ENCODE results near the gene METTL27. TPM values are rescaled to one million over a fixed set of nuclear protein-coding genes. Genes with fewer than 3 reads are reported as not detected.

METTL27 gene
- total RNA-seq, 2 experiments from 2014 or later = 1.6 to 2.1 TPM

GRCh38 chr7:73876973-73877372 lies 34.7 kb upstream of the METTL27 start:
- no peaks in the 10 kb centered on the region for H3K9me3 Mint-ChIP-seq
- TF ChIP-seq, protein P1, sequence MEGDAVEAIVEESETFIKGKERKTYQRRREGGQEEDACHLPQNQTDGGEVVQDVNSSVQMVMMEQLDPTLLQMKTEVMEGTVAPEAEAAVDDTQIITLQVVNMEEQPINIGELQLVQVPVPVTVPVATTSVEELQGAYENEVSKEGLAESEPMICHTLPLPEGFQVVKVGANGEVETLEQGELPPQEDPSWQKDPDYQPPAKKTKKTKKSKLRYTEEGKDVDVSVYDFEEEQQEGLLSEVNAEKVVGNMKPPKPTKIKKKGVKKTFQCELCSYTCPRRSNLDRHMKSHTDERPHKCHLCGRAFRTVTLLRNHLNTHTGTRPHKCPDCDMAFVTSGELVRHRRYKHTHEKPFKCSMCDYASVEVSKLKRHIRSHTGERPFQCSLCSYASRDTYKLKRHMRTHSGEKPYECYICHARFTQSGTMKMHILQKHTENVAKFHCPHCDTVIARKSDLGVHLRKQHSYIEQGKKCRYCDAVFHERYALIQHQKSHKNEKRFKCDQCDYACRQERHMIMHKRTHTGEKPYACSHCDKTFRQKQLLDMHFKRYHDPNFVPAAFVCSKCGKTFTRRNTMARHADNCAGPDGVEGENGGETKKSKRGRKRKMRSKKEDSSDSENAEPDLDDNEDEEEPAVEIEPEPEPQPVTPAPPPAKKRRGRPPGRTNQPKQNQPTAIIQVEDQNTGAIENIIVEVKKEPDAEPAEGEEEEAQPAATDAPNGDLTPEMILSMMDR (IDR thresholded peaks at IDR 0.05) = no peak
- H3K36me3 Mint-ChIP-seq (ENCODE audit: low read depth) = no peaks in the 10 kb centered on the region
- ATAC-seq (ENCODE audit: poor library complexity) (no peak), DNase-seq (no peak)
- no peaks in the 10 kb centered on the region for H3K4me1 Mint-ChIP-seq (ENCODE audit: low read depth)
- Histone ChIP-seq H3K36me3 (ENCODE audit: insufficient read depth, low read length) (no peaks in the 10 kb centered on the region), H3K9me3 (ENCODE audit: control insufficient read depth in 1 of 2, insufficient read depth in 1 of 2, low read length in 2 of 2) (no peaks in the 10 kb centered on the region), H3K27ac (ENCODE audit: low read depth in 1 of 2, low read length in 2 of 2) (no peak overlapping the region), H3K27me3 (ENCODE audit: control insufficient read depth in 1 of 2, insufficient read depth in 2 of 2, low read length in 2 of 2) (peaks cover 3 to 5% of the 10 kb centered on the region in 2 experiments), H3K4me3 (ENCODE audit: low read length) (no peak overlapping the region), H3K4me1 (ENCODE audit: insufficient read depth, low read length) (no peaks in the 10 kb centered on the region)
- POLR2A ChIA-PET = no interaction called here
- CTCF ChIA-PET = no interaction called here
- intact Hi-C loops (cut with DNase I, micrococcal nuclease) = no loop called here
- H3K4me3 Mint-ChIP-seq = no peak overlapping the region
- no peaks in the 10 kb centered on the region for H3K27me3 Mint-ChIP-seq
- H3K27ac Mint-ChIP-seq = no peak overlapping the region

GRCh38 chr7:73876361-73876760 lies 34.0 kb upstream of the METTL27 start:
- ChIA-PET POLR2A (no interaction called here), CTCF (no interaction called here)
- intact Hi-C loops (cut with DNase I, micrococcal nuclease) = no loop called here

GRCh38 chr7:73872056-73872908 lies 30.0 kb upstream of the METTL27 start:
- H3K36me3 ChIP-seq (ENCODE audit: insufficient read depth, low read length) = no peaks in the 10 kb centered on the region
- ATAC-seq (ENCODE audit: poor library complexity) (no peak), DNase-seq (no peak)
- H3K4me3 ChIP-seq (ENCODE audit: low read length) = no peak overlapping the region
- no peaks in the 10 kb centered on the region for H3K9me3 ChIP-seq (ENCODE audit: control insufficient read depth in 1 of 2, insufficient read depth in 1 of 2, low read length in 2 of 2)
- no peaks in the 10 kb centered on the region for H3K36me3 Mint-ChIP-seq (ENCODE audit: low read depth)
- no peak overlapping the region for H3K27ac ChIP-seq (ENCODE audit: low read depth in 1 of 2, low read length in 2 of 2)
- no peaks in the 10 kb centered on the region for H3K4me1 Mint-ChIP-seq (ENCODE audit: low read depth)
- POLR2A ChIA-PET = no interaction called here
- no peaks in the 10 kb centered on the region for H3K9me3 Mint-ChIP-seq
- no peaks in the 10 kb centered on the region for H3K4me1 ChIP-seq (ENCODE audit: insufficient read depth, low read length)
- CTCF ChIA-PET = no interaction called here
- no peaks in the 10 kb centered on the region for H3K27me3 ChIP-seq (ENCODE audit: control insufficient read depth in 1 of 2, insufficient read depth in 2 of 2, low read length in 2 of 2)
- H3K27ac Mint-ChIP-seq = no peak overlapping the region
- TF ChIP-seq, protein P1 (IDR thresholded peaks at IDR 0.05) = no peak
- H3K4me3 Mint-ChIP-seq = no peak overlapping the region
- intact Hi-C loops (cut with DNase I, micrococcal nuclease) = no loop called here
- no peaks in the 10 kb centered on the region for H3K27me3 Mint-ChIP-seq

More at GRCh38 chr7:73876361-73876760, 34.0 kb upstream of the METTL27 start:
- Histone ChIP-seq H3K27me3 (ENCODE audit: control insufficient read depth in 1 of 2, insufficient read depth in 2 of 2, low read length in 2 of 2) (peaks cover 0 to 5% of the 10 kb centered on the region in 2 experiments), H3K36me3 (ENCODE audit: insufficient read depth, low read length) (no peaks in the 10 kb centered on the region), H3K4me1 (ENCODE audit: insufficient read depth, low read length) (no peaks in the 10 kb centered on the region), H3K4me3 (ENCODE audit: low read length) (no peak overlapping the region), H3K27ac (ENCODE audit: low read depth in 1 of 2, low read length in 2 of 2) (no peak overlapping the region), H3K9me3 (ENCODE audit: control insufficient read depth in 1 of 2, insufficient read depth in 1 of 2, low read length in 2 of 2) (no peaks in the 10 kb centered on the region)
- no peaks in the 10 kb centered on the region for H3K27me3 Mint-ChIP-seq
- no peaks in the 10 kb centered on the region for H3K9me3 Mint-ChIP-seq
- H3K36me3 Mint-ChIP-seq (ENCODE audit: low read depth) = no peaks in the 10 kb centered on the region
- TF ChIP-seq, protein P1 (IDR thresholded peaks at IDR 0.05) = no peak
- H3K4me3 Mint-ChIP-seq = no peak overlapping the region
- DNase-seq (no peak), ATAC-seq (ENCODE audit: poor library complexity) (no peak)
- H3K27ac Mint-ChIP-seq = no peak overlapping the region
- H3K4me1 Mint-ChIP-seq (ENCODE audit: low read depth) = no peaks in the 10 kb centered on the region
